Chondrocyte (in vitro differentiated cells): ENCODE results near the gene B3GNT3. TPM values are rescaled to one million over a fixed set of nuclear protein-coding genes. Genes with fewer than 3 reads are reported as not detected.
A peak's percentile ranks its signal among the peaks of the same experiment; 100 is the strongest.

Source experiments
- DNase-seq: peaks from one replicate; pipeline ENCODE4 v3.0.0; 2021; ENCODE audit warnings: mixed read lengths, low spot score
- H3K27ac Mint-ChIP-seq: one replicate; pipeline ENCODE4 v1.8.0; 2021; ENCODE audit warnings: mild to moderate bottlenecking, moderate library complexity, mixed read lengths; ENCODE audit not compliant: unreplicated experiment
- H3K27me3 Mint-ChIP-seq: 2 replicates; pipeline ENCODE4 v1.8.0; 2021; ENCODE audit warnings: low read depth, mixed read lengths
- H3K36me3 Mint-ChIP-seq: 2 replicates; pipeline ENCODE4 v1.8.0; 2021; ENCODE audit warnings: low read depth, mixed read lengths
- H3K4me1 Mint-ChIP-seq: 2 replicates; pipeline ENCODE4 v1.8.0; 2021; ENCODE audit warnings: low read depth, mild to moderate bottlenecking, mixed read lengths
- H3K4me3 Mint-ChIP-seq: one replicate; pipeline ENCODE4 v1.8.0; 2021; ENCODE audit warnings: mild to moderate bottlenecking, moderate library complexity, mixed read lengths; ENCODE audit not compliant: unreplicated experiment
- H3K9me3 Mint-ChIP-seq: 2 replicates; pipeline ENCODE4 v1.8.0; 2021; ENCODE audit warnings: low read depth, mixed read lengths
- total RNA-seq: library from RNA; stranded (reverse); gene quantifications from 3 replicates; pipeline ENCODE4 v1.2.1, GENCODE V29; 2021
- TF ChIP-seq, protein P1 (sequence below): fragments of 200-600 bp; sonication (generic); IDR thresholded peaks from 2 replicates; pipeline ENCODE4 v1.5.0; 2021; ENCODE audit warnings: antibody characterized with exemption, mild to moderate bottlenecking, moderate library complexity

B3GNT3 gene
- total RNA-seq, 1 donor from 2014 or later = not detected

DNA sequence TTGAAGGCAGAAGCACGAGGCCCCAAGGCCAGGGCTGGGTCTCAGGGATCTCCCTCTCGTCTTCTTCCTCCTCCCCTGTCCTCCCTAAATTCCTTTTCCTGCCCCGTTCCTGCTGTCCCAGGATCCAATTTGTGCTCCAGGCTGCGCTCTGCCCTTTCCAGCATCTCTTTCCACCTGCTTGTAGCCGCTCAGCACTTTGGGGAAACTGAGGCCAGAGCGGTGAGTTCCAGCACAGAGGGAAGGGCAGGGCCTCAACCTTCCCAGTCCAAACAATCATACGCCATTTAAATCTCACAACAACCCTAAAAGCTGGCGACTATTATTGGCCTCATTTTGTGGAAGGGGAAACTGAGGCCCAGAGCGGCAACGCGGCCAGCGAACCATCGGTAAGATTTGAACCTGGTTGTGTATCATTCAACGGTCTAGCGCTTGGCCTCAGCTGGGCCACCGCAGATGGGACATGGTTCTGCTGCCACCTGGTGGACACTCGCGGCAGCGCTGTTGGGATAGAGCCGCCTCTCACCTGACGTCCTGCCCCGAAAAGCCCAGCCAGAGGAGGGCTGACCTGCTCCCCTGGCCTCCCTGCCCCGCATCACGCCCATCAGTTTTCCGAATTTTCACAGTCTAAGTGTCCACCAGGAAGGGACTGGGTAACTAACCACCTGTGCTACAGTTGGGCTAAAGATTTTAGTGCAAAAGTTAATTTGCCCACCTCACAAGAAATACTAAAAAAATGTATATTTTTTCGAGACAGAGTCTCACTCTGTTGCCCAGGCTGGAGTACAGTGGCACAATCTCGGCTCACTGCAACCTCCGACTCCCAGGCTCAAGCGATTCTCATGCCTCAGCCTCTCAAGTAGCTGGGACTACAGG lies 60.6 kb downstream of the B3GNT3 start:
- no peak for DNase-seq
- H3K27me3 Mint-ChIP-seq = peaks cover 6% of the 10 kb centered on the region
- no peaks in the 10 kb centered on the region for H3K9me3 Mint-ChIP-seq
- H3K4me3 Mint-ChIP-seq = no peak overlapping the region
- no peak overlapping the region for H3K27ac Mint-ChIP-seq
- H3K4me1 Mint-ChIP-seq = peaks cover 10% of the 10 kb centered on the region
- no peaks in the 10 kb centered on the region for H3K36me3 Mint-ChIP-seq
- TF ChIP-seq, protein P1, sequence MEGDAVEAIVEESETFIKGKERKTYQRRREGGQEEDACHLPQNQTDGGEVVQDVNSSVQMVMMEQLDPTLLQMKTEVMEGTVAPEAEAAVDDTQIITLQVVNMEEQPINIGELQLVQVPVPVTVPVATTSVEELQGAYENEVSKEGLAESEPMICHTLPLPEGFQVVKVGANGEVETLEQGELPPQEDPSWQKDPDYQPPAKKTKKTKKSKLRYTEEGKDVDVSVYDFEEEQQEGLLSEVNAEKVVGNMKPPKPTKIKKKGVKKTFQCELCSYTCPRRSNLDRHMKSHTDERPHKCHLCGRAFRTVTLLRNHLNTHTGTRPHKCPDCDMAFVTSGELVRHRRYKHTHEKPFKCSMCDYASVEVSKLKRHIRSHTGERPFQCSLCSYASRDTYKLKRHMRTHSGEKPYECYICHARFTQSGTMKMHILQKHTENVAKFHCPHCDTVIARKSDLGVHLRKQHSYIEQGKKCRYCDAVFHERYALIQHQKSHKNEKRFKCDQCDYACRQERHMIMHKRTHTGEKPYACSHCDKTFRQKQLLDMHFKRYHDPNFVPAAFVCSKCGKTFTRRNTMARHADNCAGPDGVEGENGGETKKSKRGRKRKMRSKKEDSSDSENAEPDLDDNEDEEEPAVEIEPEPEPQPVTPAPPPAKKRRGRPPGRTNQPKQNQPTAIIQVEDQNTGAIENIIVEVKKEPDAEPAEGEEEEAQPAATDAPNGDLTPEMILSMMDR = peak; percentile 92

DNA sequence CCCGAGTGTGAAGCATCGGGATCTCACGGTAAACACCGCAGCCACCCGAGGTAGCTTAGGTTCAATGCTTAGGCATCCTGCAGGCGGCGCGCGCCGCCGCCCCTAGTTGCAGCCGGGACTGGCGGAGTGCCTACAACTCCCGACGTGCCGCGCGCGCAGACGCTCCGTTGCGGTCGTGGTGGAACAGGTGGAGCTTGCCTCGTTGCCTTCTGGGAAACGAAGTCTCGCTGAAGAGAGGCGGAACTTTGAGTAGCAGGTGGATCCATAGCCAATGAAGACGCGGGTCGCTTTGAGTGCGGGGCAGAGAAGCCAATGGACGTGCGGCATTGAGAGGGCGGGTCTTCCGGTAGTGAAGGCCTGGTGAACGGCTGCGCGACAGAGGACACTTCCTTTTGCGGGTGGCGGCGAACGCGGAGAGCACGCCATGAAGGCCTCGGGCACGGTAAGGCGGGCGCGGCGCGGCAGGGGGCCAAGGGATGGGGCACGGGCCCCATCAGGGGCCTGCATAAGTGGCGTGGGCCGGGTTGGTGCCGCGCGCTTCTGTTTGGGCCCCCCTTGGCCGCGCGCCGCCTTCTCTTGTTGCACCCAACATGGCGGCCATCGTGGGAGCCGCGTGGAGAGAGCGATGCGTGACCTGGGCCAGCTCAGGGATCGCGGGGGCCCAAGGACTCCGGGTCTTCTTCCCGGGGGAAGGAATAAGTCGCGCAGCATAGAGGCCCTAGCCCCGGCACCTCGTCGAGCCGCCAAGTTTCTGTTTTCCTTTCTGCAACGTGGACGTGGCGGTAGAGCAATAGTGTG lies 64.8 kb downstream of the B3GNT3 start, which contains the start of gene RPL18A:
RPL18A (plus strand) TSS at position 378 of the 798 bp plus-strand sequence; CDS start at position 425, 47 bp downstream.
- Mint-ChIP-seq H3K27ac (peak within 1 kb of the TSS; percentile 91), H3K4me1 (peaks cover 25% of the 10 kb centered on the region), H3K4me3 (peak within 1 kb of the TSS; percentile 79), H3K27me3 (peaks cover 6% of the 10 kb centered on the region), H3K9me3 (no peaks in the 10 kb centered on the region), H3K36me3 (peaks cover 18% of the 10 kb centered on the region)
- TF ChIP-seq, protein P1 = peak; percentile 86
- peak; percentile 98 for DNase-seq

DNA sequence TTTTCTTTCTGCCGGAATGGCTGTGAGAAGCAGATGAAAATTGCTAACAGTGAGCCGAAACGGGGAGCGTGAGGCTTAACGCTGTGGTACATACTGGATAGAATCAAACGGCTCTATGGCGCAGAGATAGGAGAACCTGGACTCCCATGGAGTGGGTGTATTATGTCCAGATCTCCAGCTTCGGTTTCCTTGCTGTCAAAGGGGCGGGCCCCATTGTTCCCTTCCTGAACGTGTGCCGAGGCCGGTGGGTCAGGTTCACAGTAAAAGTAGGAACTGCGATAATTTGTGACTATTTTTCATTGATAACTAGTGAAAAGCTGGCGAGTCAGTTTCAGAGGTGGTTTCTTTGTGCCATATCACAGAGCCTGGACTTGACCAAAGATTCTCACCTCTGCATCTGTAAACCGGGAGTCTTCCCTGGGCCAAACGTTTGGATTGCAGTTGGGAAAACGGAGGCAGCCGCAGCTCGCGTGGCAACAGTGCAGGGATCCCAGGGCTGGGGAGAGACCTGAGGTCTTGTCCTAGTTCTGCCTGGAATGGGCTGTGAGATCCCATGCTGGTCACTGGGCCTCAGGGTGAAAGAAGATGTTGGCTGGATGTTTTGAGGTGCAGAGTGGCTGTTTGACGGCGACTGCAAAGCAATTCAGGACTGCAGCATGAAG lies 65.5 kb downstream of the B3GNT3 start:
- Mint-ChIP-seq H3K4me3 (peak overlapping the region; percentile 79), H3K27ac (peak overlapping the region; percentile 75), H3K4me1 (peaks cover 25% of the 10 kb centered on the region), H3K36me3 (peaks cover 18% of the 10 kb centered on the region), H3K27me3 (peaks cover 3% of the 10 kb centered on the region), H3K9me3 (no peaks in the 10 kb centered on the region)
- DNase-seq = no peak
- TF ChIP-seq, protein P1 = no peak

DNA sequence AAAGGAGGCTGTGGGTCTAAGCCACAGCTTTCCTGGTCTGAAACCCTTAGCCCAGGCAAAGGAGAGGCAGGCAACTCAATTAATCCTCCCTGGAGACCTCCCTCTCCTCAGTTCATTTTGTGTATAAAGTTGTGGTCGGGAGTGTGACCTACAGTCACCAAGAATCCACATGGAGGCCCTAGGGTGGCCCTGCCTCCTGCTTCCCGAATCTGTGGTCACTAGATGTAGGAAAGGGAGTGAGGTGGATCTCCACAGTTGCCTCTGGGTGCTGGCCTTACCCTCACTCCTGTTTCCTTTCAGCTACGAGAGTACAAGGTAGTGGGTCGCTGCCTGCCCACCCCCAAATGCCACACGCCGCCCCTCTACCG lies 66.0 kb downstream of the B3GNT3 start:
- H3K36me3 Mint-ChIP-seq = peaks cover 18% of the 10 kb centered on the region
- H3K4me1 Mint-ChIP-seq = peaks cover 25% of the 10 kb centered on the region
- DNase-seq = no peak
- H3K4me3 Mint-ChIP-seq = peak overlapping the region; percentile 79
- H3K9me3 Mint-ChIP-seq = no peaks in the 10 kb centered on the region
- H3K27ac Mint-ChIP-seq = peak overlapping the region; percentile 75
- TF ChIP-seq, protein P1 = no peak
- H3K27me3 Mint-ChIP-seq = no peaks in the 10 kb centered on the region
